Stimulated activated CD8-positive, alpha-beta memory T cell treated with anti-CD3 and anti-CD28 coated beads, Interleukin-15, amount 100 ng/mL, for 4 hours (primary cell): ENCODE data around the gene ACTR6.
"Not testable (repeated sequence)": the region's sequence is repeated elsewhere in the genome, so short reads cannot be mapped to it uniquely, and the experiment has no call there.

Experiments
- DNase-seq, 2 donors: peaks; one replicate each; pipeline ENCODE4 v3.0.0-alpha.2; 2020; ENCODE audit warnings: low read depth in 2 of 2

The ACTR6 gene

DNA sequence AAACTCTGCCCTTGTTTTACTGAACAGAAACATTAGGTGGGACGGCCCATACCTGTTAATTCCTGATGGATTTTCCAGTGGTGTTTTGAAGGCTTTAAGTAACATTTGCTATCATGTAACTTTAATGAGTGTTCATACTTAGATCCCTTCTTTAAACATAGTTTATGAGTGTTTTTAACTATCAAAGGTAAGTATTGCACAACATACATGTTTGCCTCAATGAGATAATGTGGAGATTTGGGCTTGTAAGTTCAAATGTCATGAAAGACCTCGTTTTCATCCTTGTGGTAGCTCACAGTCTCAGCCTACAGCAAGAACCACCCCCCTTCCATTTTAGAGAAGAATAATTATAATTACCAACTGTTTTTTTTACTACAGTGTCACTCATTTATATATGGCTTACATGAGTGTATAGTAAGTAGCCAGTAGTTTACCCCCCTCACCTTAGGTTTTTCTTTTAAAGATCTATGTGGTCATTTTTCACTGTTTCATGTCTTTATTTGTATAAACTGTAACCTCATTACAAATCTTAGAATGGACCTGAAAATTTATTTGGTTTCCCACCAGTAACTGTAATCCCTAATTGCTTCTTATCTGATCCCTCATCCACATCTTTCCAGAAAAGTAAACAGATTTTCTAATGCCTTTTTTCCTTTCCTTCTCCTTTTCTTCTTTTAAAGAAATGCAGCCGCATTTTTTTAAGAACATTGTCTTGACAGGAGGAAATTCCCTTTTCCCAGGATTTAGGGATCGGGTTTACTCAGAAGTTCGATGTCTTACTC lies 18.9 kb downstream of the ACTR6 start:
- DNase-seq = no peak

DNA sequence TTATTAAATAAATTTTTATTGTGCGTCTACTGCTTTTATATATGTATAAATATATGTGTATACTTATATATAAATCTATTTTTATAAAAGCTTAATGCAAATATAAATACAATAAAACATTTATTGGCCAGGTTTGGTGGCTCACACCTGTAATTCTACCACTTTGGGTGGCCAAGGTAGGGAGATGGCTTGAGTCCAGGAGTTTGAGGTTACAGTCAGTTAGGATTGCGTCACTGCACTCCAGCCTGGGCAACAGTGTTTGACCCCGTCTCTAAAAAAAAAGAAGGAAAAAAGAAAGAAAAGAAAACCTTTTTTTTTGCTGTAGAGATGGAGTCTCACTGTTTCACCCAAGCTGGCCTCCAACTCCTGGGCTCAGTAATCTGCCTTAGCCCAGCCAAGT lies 20.9 kb downstream of the ACTR6 start:
- no peak for DNase-seq

DNA sequence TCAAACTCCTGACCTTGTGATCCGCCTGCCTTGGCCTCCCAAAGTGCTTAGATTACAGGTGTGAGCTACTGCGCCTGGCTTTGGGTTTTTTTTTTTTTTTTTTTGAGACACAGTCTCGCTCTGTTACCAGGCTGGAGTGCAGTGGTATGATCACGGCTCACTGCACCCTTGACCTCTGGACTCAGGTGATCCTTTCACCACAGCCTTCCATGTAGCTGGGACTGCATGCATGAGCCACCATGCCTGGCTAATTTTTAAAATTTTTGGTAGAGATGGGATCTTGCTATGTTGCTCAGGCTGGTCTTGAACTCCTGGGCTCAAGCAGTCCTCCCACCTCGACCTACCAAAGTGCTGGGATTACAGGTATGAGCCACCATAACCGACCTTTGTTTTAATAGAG lies 21.6 kb downstream of the ACTR6 start:
- DNase-seq = not testable (repeated sequence)

DNA sequence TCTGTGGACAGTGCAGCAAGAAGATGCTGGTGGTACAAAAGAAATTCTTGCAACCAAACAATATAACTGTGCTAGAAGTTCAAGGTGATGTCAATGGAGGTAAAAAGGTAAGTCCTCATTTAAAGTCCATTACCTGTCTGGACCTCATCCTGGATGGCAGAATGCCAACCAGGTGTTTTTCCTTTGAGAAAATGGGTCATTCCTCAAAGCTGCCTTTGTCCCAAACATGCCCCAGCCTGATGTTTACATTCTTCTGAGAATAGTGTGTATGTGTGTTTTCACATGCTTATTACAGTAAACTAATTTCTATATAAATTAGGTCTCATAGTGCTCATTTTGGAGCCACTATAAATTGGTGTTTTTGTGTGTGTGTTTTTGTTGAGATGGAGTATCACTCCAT lies 24.9 kb downstream of the ACTR6 start:
- no peak for DNase-seq

DNA sequence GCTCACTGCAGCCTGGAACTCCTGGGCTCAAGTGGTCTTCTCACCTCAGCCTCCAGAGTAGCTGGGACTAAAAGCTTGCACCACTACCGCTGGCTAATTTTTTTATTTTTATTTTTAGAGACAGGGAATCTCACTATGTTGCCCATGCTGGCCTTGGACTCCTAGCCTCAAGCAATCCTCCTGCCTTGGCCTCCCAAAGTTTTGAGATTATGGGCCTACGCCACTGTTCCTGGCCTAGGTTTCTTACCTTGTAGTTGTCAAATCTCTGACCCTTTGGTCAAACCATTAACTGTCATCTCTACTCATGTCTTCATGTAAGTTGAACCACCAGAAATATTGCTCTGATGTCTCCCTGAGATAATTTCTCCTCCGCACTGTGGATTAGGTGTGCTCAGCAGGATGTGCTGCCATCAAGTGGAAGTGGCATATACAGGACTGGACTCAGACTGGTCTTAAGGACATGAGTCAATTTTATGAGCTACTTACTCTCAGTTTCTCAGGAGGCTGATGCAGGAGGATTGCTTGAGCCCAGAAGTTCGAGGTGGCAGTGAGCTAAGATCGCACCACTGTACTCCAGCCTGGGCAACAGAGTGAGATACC lies 28.5 kb downstream of the ACTR6 start:
- no peak for DNase-seq

DNA sequence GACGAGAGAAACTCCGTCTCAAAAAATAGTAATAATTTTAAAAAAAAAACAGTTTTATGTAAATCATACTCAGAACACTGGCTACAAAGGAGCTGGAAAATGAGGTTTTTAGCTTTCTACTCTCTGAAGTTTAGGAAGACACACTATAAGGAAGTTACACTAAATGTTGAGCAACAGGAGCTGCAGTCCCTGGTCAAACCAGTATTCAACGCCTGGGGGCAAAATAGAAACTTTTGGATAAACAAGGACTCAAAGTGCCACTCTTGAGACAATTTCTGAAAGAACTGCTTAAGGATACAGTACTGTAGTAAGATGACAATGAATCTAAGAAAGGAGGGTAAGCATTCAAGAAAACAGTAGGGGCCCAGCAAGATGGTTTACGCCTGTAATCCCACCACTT lies 29.3 kb downstream of the ACTR6 start:
- DNase-seq = no peak

DNA sequence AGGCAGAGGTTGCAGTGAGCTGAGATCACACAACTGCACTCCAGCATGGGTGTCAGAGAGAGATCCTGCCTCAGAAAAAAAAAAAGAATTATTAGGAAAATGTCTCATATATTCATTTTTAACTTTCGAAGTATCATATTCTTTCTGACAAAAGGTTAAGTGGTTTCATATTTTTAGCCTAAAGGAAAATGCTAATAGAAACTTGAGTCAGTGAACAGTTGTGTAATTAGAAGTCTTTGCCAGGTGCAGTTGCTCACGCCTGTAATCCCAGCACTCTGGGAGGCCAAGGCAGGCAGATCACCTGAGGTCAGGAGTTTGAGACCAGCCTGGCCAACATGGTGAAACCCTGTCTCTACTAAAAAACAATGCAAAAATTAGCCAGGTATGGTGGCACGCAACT lies 31.3 kb downstream of the ACTR6 start:
- not testable (repeated sequence) for DNase-seq

DNA sequence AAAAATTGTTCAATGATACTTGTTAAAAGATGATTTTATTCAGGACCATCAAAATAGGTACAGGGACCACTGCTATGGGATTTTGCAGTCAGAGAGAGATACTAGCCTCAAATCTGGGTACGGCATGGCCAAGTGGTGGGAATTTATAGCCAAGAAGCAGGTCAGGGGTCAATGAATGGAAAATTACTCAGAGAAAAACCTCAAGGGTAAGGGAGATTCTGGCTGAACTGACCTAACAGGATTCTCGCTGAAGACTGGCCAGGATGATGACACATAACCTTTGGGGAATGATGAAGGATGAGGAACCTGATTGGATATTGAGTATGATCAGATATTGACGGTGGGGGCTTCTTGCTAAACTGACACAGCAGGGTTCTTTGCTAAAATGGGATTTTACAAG lies 33.6 kb downstream of the ACTR6 start:
- no peak for DNase-seq

DNA sequence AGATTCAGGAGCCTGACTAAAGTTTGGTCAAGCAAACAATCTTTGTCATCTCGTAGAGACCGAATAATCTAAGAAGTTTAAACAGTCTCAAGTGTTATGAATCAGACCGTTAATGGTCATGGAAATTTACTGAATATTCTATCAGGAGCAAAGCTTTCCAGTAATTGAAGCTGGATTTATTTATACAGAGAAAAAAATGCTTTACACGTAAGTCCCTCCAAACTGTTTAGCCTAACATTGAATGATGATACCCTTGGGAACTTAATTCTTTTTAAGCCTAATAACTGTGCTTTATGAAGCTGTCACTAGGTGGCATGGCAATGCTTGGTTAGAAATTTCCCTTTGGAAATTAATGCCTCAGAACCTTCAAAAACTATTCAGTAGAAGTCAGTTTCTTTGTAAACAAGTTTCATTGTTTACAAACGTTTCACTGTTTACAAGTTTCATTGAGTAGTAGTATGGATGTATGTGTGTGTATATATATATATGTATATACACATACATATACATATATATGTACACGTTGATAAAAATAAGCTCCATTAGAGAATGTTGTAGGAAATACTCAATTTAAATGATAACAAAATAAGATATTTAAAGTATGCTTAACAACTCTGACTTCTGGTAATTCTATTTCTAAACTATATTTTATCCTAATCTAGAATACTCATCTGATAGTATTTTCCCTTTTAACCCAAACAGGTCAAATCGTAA lies 34.1 kb downstream of the ACTR6 start:
- DNase-seq = no peak

DNA sequence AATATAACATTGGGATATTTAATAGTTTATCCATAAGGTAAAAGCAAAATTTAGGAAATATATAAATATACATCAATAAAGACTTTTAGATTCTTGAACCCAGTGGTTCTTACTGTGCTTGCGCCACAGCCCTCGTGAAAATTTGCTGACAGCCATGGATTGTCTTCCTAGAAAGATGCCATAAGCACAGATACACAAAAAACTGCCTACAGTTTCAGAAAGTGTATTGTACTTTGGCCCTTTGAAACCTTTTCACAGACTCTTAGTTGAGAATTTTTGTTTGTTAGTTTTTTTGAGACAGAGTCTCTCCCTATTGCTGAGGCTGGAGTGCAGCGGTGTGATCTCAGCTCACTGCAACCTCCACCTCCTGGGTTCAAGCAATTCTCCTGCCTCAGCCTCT lies 38.2 kb downstream of the ACTR6 start:
- no peak for DNase-seq

DNA sequence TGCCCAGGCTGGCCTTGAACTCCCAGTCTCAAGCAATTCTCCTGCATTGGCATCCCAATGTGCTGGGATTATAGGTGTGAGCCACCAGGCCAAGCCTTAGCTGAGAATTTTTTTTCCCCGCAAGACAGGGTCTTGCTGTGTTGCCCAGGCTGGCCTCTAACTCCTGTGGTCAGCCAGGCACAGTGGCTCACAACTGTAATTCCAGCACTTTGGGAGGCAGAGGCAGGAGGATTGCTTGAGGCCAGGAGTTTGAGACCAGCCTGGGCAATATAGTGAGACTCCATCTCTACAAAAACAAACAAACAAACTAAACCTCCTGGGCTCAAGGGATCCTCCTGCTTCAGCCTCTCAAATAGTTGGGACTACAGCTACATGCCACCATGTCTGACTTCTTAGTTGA lies 39.0 kb downstream of the ACTR6 start:
- no peak for DNase-seq

DNA sequence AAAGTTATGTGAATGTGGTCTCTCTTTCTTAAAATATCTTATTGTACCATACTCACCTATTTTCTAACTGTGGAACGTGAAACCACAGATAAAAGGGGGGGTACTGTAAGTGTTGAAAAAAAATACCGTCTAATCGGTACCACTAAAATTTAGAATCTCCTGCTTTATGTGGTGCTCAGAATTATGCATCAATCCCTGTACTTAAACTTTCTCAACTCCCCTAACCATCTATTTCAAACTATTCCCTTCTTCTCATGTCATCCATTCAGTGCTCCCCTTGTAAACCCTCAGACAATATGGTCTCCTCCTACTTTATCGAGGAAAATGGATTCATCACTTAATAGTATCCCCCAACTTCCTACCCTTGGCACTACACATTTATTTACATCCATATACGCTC lies 42.5 kb downstream of the ACTR6 start:
- DNase-seq = no peak

DNA sequence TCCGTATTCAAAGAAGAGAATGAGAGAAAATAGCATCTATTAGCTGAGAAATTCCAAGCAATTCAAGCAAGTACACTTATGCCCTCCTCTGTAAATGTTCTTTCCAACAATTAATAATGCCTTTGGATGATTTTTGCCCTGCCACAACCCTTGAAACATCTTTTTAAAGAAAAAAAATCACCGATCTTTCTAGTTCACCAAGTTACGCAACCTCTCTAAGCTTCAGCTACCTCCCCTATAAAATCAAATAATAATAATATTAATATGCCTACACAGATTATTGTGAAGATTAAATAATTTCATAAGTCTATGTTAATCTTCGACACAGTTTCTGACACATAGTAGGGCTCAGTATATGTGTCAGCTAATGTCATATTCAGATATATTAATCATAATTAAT lies 47.1 kb downstream of the ACTR6 start:
- no peak for DNase-seq

DNA sequence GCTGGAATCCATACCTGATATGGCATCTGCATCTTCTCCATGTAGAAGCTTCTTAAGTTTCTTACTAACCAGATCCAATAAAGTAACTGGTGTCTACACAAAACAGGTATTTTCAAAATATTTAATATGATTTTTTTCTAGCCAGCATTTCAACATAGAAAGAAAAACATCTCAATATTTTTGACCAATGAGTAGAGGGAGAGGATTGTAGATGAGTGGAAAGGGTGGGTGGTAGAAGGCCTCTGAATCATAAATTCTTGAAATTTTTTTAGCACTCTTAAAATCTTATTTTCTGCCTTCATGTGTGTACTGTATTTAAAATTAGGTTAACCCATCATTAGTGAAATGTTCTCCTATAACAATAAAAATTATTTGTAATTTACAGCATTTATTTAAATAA lies 48.3 kb downstream of the ACTR6 start:
- no peak for DNase-seq

DNA sequence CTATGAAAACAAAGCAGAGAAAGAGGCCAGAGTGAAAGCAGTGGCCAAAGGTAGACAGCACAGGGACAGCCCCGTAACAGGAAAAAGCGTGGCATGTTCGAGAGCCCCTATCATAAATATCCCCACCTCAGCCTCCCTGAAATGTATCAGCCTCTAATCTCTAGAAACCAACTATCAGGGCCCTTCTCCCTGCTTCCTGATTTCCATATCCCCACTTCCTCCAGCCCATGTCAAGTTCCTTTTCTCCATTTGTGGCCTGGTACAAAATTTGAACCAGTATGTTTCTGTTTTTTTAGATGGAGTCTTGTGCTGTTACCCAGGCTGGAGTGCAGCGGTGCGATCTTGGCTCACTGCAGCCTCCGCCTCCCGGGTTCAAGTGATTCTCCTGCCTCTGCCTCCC lies 49.3 kb downstream of the ACTR6 start:
- DNase-seq = no peak

DNA sequence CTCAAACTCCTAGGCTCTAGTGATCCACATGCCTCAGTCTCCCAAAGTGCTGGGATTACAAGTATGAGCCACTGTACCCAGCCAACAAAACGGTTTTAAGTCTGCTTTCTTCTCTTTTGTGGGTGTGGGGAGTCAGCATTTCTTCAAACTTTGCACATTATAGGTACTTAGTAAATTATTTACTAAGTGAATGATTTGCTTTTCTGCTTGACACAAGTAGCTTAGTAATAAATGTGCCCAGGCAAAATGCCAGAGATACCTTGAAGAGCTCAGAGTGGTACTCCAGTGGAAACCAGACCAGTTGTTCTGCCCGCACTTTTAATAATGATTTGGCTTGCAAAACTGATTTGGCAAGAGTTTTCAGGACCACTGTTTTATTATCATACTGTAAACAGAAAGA lies 51.3 kb downstream of the ACTR6 start:
- no peak for DNase-seq

DNA sequence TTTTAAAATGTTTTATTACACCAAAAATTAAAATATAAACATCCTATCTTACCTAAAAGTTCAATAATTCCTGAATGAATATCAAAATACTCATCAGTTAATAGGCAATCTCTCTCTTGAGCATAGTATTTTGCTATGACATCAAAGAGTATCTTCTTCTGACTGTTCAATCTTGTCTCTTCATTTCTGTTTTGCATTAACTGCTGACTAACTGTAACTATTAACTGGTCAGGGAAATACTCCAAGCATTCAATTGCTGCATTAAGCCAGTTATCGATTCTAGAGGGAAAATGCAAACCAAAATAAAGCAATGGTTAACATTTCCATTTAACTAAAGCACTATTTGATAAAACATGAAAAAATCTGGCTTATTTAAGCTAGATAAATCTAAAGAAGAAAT lies 52.8 kb downstream of the ACTR6 start:
- DNase-seq = no peak

DNA sequence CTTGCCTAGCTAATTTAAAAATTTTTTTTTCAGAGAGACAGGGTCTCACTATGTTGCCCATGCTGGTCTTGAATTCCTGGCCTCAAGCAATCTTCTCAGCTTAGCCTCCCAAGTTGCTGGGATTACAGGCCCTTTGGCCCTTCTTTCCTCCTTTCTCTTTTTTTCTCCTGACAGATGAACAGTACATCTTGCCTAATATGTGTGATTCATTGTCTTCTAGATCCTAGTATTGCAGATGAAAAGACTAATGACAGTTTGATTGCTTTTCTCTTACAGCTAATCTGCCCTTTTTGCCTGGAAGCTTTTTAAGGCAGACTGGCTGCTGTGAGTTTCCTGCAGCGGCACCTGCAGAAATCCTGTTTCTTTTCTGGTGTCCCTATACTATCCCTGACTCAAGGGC lies 54.3 kb downstream of the ACTR6 start:
- DNase-seq = no peak

DNA sequence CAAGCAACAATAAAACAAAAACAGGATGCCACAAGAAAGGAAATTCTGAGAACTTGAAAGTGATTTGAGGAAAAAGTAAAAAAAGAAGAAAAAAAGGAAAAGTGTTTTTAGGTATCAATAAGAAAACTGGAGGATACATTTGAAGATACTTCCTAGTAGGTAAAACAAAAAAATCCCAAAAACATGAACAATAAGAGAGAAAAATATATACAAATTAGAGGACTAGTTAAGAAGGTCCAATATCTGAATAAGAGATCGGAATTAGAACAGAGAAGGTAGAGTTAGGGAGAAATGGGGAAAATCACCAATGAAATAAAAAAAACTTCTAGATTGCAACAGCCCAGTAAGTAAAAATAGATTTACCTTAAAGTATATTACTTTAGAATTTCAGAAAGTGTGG lies 57.5 kb downstream of the ACTR6 start:
- DNase-seq = no peak

DNA sequence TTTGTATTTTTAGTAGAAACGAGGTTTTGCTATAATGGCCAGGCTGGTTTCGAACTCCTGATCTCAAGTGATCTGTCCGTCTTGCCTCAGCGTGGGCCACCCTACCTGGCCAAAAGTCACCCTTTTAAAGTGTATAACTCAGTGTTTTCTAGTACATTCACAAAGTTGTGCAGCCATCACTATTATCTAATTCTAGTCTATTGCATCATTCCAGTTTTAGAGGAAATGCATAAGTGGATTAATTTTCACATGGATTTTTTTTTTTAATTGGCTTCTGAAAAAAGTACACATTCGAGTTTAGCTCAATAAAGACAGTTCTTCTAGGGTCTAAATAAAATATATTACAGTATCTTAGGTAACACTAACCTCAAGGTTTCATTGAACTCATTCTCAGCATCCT lies 62.5 kb downstream of the ACTR6 start:
- DNase-seq = no peak

DNA sequence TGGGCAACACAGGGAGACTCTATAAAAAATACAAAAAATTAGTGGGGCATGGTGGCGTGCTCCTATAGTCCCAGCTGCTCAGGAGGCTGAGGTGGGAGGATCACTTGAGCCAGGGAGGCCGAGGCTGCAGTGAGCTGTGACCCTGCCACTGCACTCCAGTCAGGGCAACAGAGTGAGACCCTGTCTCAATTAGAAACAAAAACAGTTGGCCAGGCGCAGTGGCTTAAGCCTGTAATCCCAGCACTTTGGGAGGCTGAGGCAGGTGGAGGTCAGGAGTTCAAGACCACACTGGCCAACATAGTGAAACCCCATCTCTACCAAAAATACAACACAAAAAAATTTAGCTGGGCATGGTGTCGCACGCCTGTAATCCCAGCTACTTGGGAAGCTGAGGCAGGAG lies 64.5 kb downstream of the ACTR6 start:
- not testable (repeated sequence) for DNase-seq

DNA sequence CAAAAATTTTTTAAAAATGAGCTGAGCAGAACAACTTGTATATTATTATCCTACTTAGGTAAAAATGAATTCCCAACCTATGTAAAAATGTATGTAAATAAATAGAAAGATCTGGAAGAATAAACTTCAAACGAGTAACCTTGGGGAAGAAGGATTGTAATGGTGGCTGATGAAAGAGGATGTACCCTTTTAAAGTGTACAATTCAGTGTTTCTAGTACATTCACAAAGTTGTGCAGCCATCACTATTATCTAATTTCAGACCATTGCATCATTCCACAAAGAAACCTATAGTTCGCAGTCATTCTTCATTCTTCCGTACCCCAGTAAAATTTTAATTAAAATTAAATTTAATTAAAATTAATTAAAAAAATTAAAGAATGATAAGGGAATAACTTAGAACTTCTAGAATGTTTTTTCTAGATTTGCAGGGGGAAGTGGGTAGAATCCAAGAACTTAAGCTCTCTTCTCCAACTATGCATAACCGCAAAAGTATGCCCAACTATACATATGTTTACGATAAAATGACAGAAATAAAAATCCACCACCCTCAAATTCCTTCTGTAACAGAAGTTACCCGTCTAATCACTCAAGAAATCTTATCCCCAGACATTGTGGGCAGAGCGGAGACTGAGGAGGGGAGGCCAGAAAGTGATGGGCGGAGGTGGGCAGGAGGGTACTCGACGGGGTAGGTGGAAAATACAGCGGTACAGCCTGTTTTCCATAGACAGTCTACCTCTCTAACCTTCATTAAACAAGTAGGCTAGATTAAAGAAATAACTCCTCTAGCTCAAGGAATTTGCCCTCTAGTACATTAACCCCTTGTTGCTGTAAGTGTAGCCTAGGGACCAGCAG lies 65.3 kb downstream of the ACTR6 start:
- no peak for DNase-seq

DNA sequence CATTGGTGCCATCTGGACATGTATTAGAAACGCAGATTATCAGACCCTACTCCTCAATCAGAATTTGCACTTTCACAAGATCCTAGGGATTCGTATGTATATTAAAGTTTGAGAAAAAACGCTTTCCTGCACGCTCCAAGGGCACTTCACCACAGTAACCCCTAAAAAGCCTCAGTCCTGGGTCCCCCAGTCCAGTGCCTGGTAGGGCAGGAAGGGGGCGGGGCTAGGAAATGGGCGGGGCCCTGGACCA lies 65.9 kb downstream of the ACTR6 start:
- DNase-seq = no peak
